ENCODE measurements around the gene ADGRF1.
"Not testable (repeated sequence)": the region's sequence is repeated elsewhere in the genome, so short reads cannot be mapped to it uniquely, and the experiment has no call there.

DNA sequence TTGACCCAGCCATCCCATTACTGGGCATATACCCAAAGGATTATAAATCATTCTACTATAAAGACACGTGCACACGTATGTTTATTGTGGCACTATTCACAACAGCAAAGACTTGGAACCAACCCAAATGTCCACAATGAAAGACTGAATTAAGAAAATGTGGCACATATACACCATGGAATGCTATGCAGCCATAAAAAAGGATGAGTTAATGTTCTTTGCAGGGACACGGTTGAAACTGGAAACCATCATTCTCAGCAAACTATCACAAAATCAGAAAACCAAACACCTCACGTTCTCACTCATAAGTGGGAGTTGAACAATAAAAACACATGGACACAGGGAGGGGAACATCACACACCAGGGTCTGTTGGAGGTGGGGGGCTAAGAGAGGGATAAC, 47.3 kb upstream of the ADGRF1 start:
- TF ChIP-seq EP300 (IDR thresholded peaks at IDR 0.05); MAFK (IDR thresholded peaks at IDR 0.05; ENCODE audit: partially characterized antibody): not testable (repeated sequence)

Data from A549 (cell line).